Lung (tissue), 12 donors: ENCODE measurements around the gene KCTD11. TPM values are rescaled to one million over a fixed set of nuclear protein-coding genes. Genes with fewer than 3 reads are reported as not detected.
"Not testable (repeated sequence)": the region's sequence is repeated elsewhere in the genome, so short reads cannot be mapped to it uniquely, and the experiment has no call there.

ENCODE experiments used
- ATAC-seq: fragments of 200-7000 bp; cut with Tn5 transposase; one replicate; pipeline ENCODE4 v1.9.1; 2020; ENCODE audit warnings: moderate number of reproducible peaks; ENCODE audit not compliant: insufficient read depth, low FRiP score
- DNase-seq, 3 donors: peaks; one replicate each; pipeline ENCODE4 v3.0.0-alpha.2; 2013 to 2017
- H3K27ac ChIP-seq, 2 donors: one replicate each; pipeline ENCODE4 v1.5.1; 2013; ENCODE audit warnings: mild to moderate bottlenecking in 2 of 2, moderate library complexity in 2 of 2, control low read depth in 1 of 2, inconsistent platforms in 1 of 2, low read depth in 1 of 2, low read length in 1 of 2
- H3K27me3 ChIP-seq, 3 donors: one replicate each; pipeline ENCODE4 v1.5.1; 2013; ENCODE audit warnings: low read length in 2 of 3; ENCODE audit not compliant: control insufficient read depth in 3 of 3, insufficient read depth in 3 of 3
- H3K36me3 ChIP-seq, 4 donors: one replicate each; pipeline ENCODE4 v1.5.1; 2013; ENCODE audit warnings: low read length in 4 of 4, mild to moderate bottlenecking in 1 of 4, moderate library complexity in 1 of 4; ENCODE audit not compliant: control insufficient read depth in 4 of 4, insufficient read depth in 4 of 4
- H3K4me1 ChIP-seq, 5 donors: one replicate each; pipeline ENCODE4 v1.5.1; 2013; ENCODE audit warnings: low read length in 5 of 5, mild to moderate bottlenecking in 2 of 5, moderate library complexity in 1 of 5; ENCODE audit not compliant: control insufficient read depth in 5 of 5, insufficient read depth in 5 of 5
- H3K4me3 ChIP-seq: one replicate; pipeline ENCODE4 v1.5.1; 2013; ENCODE audit warnings: mild to moderate bottlenecking, control low read depth, moderate library complexity
- H3K9ac ChIP-seq, 2 donors: one replicate each; pipeline ENCODE4 v1.5.1; 2013; ENCODE audit warnings: low read length in 2 of 2, control low read depth in 1 of 2; ENCODE audit not compliant: insufficient read depth in 1 of 2
- H3K9me3 ChIP-seq, 4 donors: one replicate each; pipeline ENCODE4 v1.5.1; 2013; ENCODE audit warnings: low read length in 3 of 4, mild to moderate bottlenecking in 1 of 4, moderate library complexity in 1 of 4; ENCODE audit not compliant: control insufficient read depth in 4 of 4, insufficient read depth in 3 of 4
- CTCF ChIP-seq: IDR thresholded peaks from 2 replicates; pipeline ENCODE4 v1.5.1; 2012; ENCODE audit warnings: mild to moderate bottlenecking; ENCODE audit errors: control extremely low read depth, extremely low read depth
- WGBS, 2 donors: extraction: QIAGEN DNeasy Blood & Tissue Kit; methylation state at CpG; one replicate each; pipeline ENCODE4 v1.1.7; 2013; 5-methylcytosine and 5-hydroxymethylcytosine counted together
- polyA plus RNA-seq, 2 donors: library from polyadenylated mRNA; stranded (reverse); fragments of 200-250 nt; gene quantifications; one replicate each; pipeline ENCODE4 v1.2.1, GENCODE V29; 2013
- total RNA-seq, 2 donors: library from RNA; depleted of rRNA in 1 of 2; stranded (reverse); fragments of >200 nt in 1 of 2; gene quantifications; one replicate each; pipeline ENCODE4 v1.2.1, GENCODE V29; 2014 to 2021
- donor health status: control.
- donor health status: control.
- donor health status: Bipolar disorder and iron deficiency.
- donor health status: healthy.
- donor health status: DM: yes; HTN: yes; CAD: no.

Gene KCTD11
- total and polyA plus RNA-seq, 4 donors = 5.9 to 14.9 (median 12.6) TPM

GRCh38 chr17:7363311-7363710 is 11.3 kb downstream of the KCTD11 start:
- no peak for TF ChIP-seq CTCF
- DNase-seq (no peak), ATAC-seq (no peak)
- no peak overlapping the region for H3K4me3 ChIP-seq
- no peak overlapping the region for H3K27ac ChIP-seq
- H3K36me3 ChIP-seq = no peaks in the 10 kb centered on the region
- no peaks in the 10 kb centered on the region for H3K9me3 ChIP-seq
- H3K9ac ChIP-seq = no peak overlapping the region
- H3K27me3 ChIP-seq = no peaks in the 10 kb centered on the region
- H3K4me1 ChIP-seq = no peaks in the 10 kb centered on the region
- WGBS, 2 donors = 93 to 96% methylated on average over 6 of the region's 6 CpGs

GRCh38 chr17:7365963-7366362 is 14.0 kb downstream of the KCTD11 start:
- H3K4me1 ChIP-seq, H3K9me3 ChIP-seq: not testable (repeated sequence)
- 91 to 96% methylated on average over 6 of the region's 7 CpGs for WGBS, 2 donors

GRCh38 chr17:7367083-7367482 is 15.1 kb downstream of the KCTD11 start:
- Histone ChIP-seq H3K36me3 (no peaks in the 10 kb centered on the region), H3K27ac (no peak overlapping the region), H3K4me1 (peaks cover 0 to 1% (median 0%) of the 10 kb centered on the region in 5 donors), H3K27me3 (no peaks in the 10 kb centered on the region), H3K9ac (no peak overlapping the region), H3K9me3 (no peaks in the 10 kb centered on the region), H3K4me3 (no peak overlapping the region)
- WGBS, 2 donors = 86 to 87% methylated on average over 8 of the region's 8 CpGs
- DNase-seq (no peak), ATAC-seq (no peak)
- no peak for TF ChIP-seq CTCF

More at GRCh38 chr17:7365963-7366362, 14.0 kb downstream of the KCTD11 start:
- not testable (repeated sequence) for DNase-seq, H3K4me3 ChIP-seq, ATAC-seq, H3K27ac ChIP-seq, H3K27me3 ChIP-seq, H3K36me3 ChIP-seq, H3K9ac ChIP-seq

GRCh38 chr17:7367918-7368598 is 16.1 kb downstream of the KCTD11 start:
- no peak overlapping the region for H3K4me3 ChIP-seq
- ATAC-seq = no peak
- no peaks in the 10 kb centered on the region for H3K27me3 ChIP-seq
- no peak for DNase-seq
- H3K27ac ChIP-seq = no peak overlapping the region
- TF ChIP-seq CTCF = no peak
- no peaks in the 10 kb centered on the region for H3K9me3 ChIP-seq
- no peak overlapping the region for H3K9ac ChIP-seq
- peaks cover 0 to 1% (median 0%) of the 10 kb centered on the region in 5 donors for H3K4me1 ChIP-seq
- WGBS, 2 donors = 74 to 83% methylated on average over 13 of the region's 13 CpGs
- H3K36me3 ChIP-seq = no peaks in the 10 kb centered on the region

GRCh38 chr17:7368599-7368994 is 16.6 kb downstream of the KCTD11 start:
- ATAC-seq, H3K36me3 ChIP-seq, H3K27me3 ChIP-seq, H3K4me1 ChIP-seq, H3K9ac ChIP-seq, H3K27ac ChIP-seq, DNase-seq, H3K9me3 ChIP-seq, H3K4me3 ChIP-seq: not testable (repeated sequence)
- 87 to 90% methylated on average over 5 of the region's 5 CpGs for WGBS, 2 donors
